SJCRH30 (cell line): ENCODE data around the gene XRCC1. TPM values are rescaled to one million over a fixed set of nuclear protein-coding genes. Genes with fewer than 3 reads are reported as not detected.

Source experiments
- DNase-seq, 2 experiments: peaks; one replicate each; pipeline ENCODE4 v3.0.0-alpha.2; 2015 to 2020
- H3K27ac ChIP-seq: fragments of 250-450 bp; sonication (Bioruptor Pico); 2 replicates; pipeline ENCODE4 v1.5.1; 2020; ENCODE audit warnings: mild to moderate bottlenecking, moderate library complexity
- H3K27me3 ChIP-seq: fragments of 250-450 bp; sonication (Bioruptor Pico); 2 replicates; pipeline ENCODE4 v1.5.1; 2020; ENCODE audit warnings: mild to moderate bottlenecking, moderate library complexity
- H3K36me3 ChIP-seq: fragments of 250-450 bp; sonication (Bioruptor Pico); 2 replicates; pipeline ENCODE4 v1.5.1; 2020; ENCODE audit warnings: mild to moderate bottlenecking, moderate library complexity
- H3K4me1 ChIP-seq: fragments of 250-450 bp; sonication (Bioruptor Pico); 2 replicates; pipeline ENCODE4 v1.5.1; 2020; ENCODE audit warnings: mild to moderate bottlenecking, moderate library complexity
- H3K4me3 ChIP-seq: fragments of 250-450 bp; sonication (Bioruptor Pico); 2 replicates; pipeline ENCODE4 v1.5.1; 2020; ENCODE audit warnings: mild to moderate bottlenecking, moderate library complexity
- H3K9me3 ChIP-seq: fragments of 250-450 bp; sonication (Bioruptor Pico); replicated peaks from 2 replicates; pipeline ENCODE4 v1.5.1; 2020; ENCODE audit warnings: mild to moderate bottlenecking, moderate library complexity
- total RNA-seq: library from RNA; depleted of rRNA; stranded (reverse); fragments of >200 nt; shearing (Covaris generic); gene quantifications from 2 replicates; pipeline ENCODE4 v1.2.3, GENCODE V29; 2014; rRNA removed

XRCC1 gene
- total RNA-seq, result 43.0 and 43.5 TPM in 2 replicates

GRCh38 chr19:43575156-43575950 lies at the start of gene XRCC1, which contains the start of gene PINLYP:
Gene XRCC1, minus strand, starts transcription at chr19:43575527. Its CDS starts 69 bp downstream, at chr19:43575458.
Gene PINLYP, plus strand, starts transcription at chr19:43575801. Its CDS starts 1,391 bp downstream, at chr19:43577192.
- Histone ChIP-seq H3K27ac (peak within 1 kb of the TSS; percentile 51), H3K27me3 (no peaks in the 10 kb centered on the region), H3K9me3 (no peaks in the 10 kb centered on the region), H3K4me3 (peak within 1 kb of the TSS; percentile 65), H3K36me3 (no peaks in the 10 kb centered on the region), H3K4me1 (no peaks in the 10 kb centered on the region)
- peak; percentile 98 to 99 for DNase-seq

GRCh38 chr19:43624933-43625332 lies 49.6 kb upstream of the XRCC1 start:
- no peaks in the 10 kb centered on the region for H3K27me3 ChIP-seq
- no peak for DNase-seq
- no peak overlapping the region for H3K4me3 ChIP-seq
- H3K27ac ChIP-seq, result no peak overlapping the region
- no peaks in the 10 kb centered on the region for H3K9me3 ChIP-seq
- H3K36me3 ChIP-seq, result no peaks in the 10 kb centered on the region
- no peaks in the 10 kb centered on the region for H3K4me1 ChIP-seq

GRCh38 chr19:43623889-43624670 lies 48.8 kb upstream of the XRCC1 start:
- Histone ChIP-seq H3K36me3 (no peaks in the 10 kb centered on the region), H3K4me1 (no peaks in the 10 kb centered on the region), H3K27me3 (no peaks in the 10 kb centered on the region), H3K27ac (no peak overlapping the region), H3K9me3 (no peaks in the 10 kb centered on the region), H3K4me3 (no peak overlapping the region)
- peak in 1 of 2 experiments; percentile 23 for DNase-seq

GRCh38 chr19:43622956-43623355 lies 47.6 kb upstream of the XRCC1 start:
- no peak for DNase-seq
- Histone ChIP-seq H3K4me3 (no peak overlapping the region), H3K9me3 (no peaks in the 10 kb centered on the region), H3K36me3 (no peaks in the 10 kb centered on the region), H3K4me1 (no peaks in the 10 kb centered on the region), H3K27ac (no peak overlapping the region), H3K27me3 (no peaks in the 10 kb centered on the region)

- Histone ChIP-seq H3K27me3 (no peaks in the 10 kb centered on the region), H3K36me3 (no peaks in the 10 kb centered on the region), H3K4me3 (no peak overlapping the region), H3K27ac (no peak overlapping the region), H3K4me1 (no peaks in the 10 kb centered on the region), H3K9me3 (no peaks in the 10 kb centered on the region)
- no peak for DNase-seq
Observed at GRCh38 chr19:43622070-43622469, 46.7 kb upstream of the XRCC1 start.

- Histone ChIP-seq H3K36me3 (no peaks in the 10 kb centered on the region), H3K27me3 (no peaks in the 10 kb centered on the region), H3K4me1 (no peaks in the 10 kb centered on the region), H3K27ac (peak overlapping the region; percentile 89), H3K9me3 (no peaks in the 10 kb centered on the region), H3K4me3 (peak overlapping the region; percentile 69)
- no peak for DNase-seq
Observed at GRCh38 chr19:43620061-43621001, 45.0 kb upstream of the XRCC1 start.

- H3K9me3 ChIP-seq, result no peaks in the 10 kb centered on the region
- peak; percentile 94 to 95 for DNase-seq
- H3K4me3 ChIP-seq, result peak within 1 kb of the TSS; percentile 69
- H3K27me3 ChIP-seq, result no peaks in the 10 kb centered on the region
- H3K36me3 ChIP-seq, result no peaks in the 10 kb centered on the region
- H3K4me1 ChIP-seq, result no peaks in the 10 kb centered on the region
- peak within 1 kb of the TSS; percentile 89 for H3K27ac ChIP-seq
Observed at GRCh38 chr19:43619262-43620060, 44.1 kb upstream of the XRCC1 start, which contains the start of gene ZNF428. Gene ZNF428, minus strand, starts transcription at chr19:43619629. Its CDS starts 5,325 bp downstream, at chr19:43614304.

- Histone ChIP-seq H3K4me3 (peak overlapping the region; percentile 69), H3K9me3 (no peaks in the 10 kb centered on the region), H3K36me3 (no peaks in the 10 kb centered on the region), H3K4me1 (no peaks in the 10 kb centered on the region), H3K27me3 (no peaks in the 10 kb centered on the region), H3K27ac (peak overlapping the region; percentile 89)
- DNase-seq, result peak in 1 of 2 experiments; percentile 91
Observed at GRCh38 chr19:43618921-43619261, 43.6 kb upstream of the XRCC1 start.

- Histone ChIP-seq H3K4me1 (no peaks in the 10 kb centered on the region), H3K36me3 (peaks cover 9% of the 10 kb centered on the region)
Observed at GRCh38 chr19:43616954-43617353, 41.6 kb upstream of the XRCC1 start.

GRCh38 chr19:43616306-43616705 lies 41.0 kb upstream of the XRCC1 start:
- Histone ChIP-seq H3K36me3 (peaks cover 15% of the 10 kb centered on the region), H3K27ac (no peak overlapping the region), H3K4me3 (no peak overlapping the region), H3K9me3 (no peaks in the 10 kb centered on the region), H3K4me1 (no peaks in the 10 kb centered on the region), H3K27me3 (no peaks in the 10 kb centered on the region)
- no peak for DNase-seq

More at GRCh38 chr19:43616954-43617353, 41.6 kb upstream of the XRCC1 start:
- Histone ChIP-seq H3K27me3 (no peaks in the 10 kb centered on the region), H3K9me3 (no peaks in the 10 kb centered on the region), H3K27ac (no peak overlapping the region), H3K4me3 (no peak overlapping the region)
- no peak for DNase-seq

- Histone ChIP-seq H3K27ac (no peak overlapping the region), H3K27me3 (no peaks in the 10 kb centered on the region), H3K36me3 (peaks cover 18% of the 10 kb centered on the region), H3K4me3 (no peak overlapping the region), H3K4me1 (no peaks in the 10 kb centered on the region), H3K9me3 (no peaks in the 10 kb centered on the region)
- no peak for DNase-seq
Observed at GRCh38 chr19:43612374-43612773, 37.0 kb upstream of the XRCC1 start.

GRCh38 chr19:43611788-43612187 lies 36.5 kb upstream of the XRCC1 start, which contains the start of gene SRRM5:
Gene SRRM5, plus strand, starts transcription at chr19:43612088. Its CDS starts 34 bp downstream, at chr19:43612122.
- Histone ChIP-seq H3K4me1 (no peaks in the 10 kb centered on the region), H3K9me3 (no peaks in the 10 kb centered on the region), H3K27ac (no peak within 1 kb of the TSS), H3K4me3 (no peak within 1 kb of the TSS), H3K36me3 (peaks cover 18% of the 10 kb centered on the region), H3K27me3 (no peaks in the 10 kb centered on the region)
- DNase-seq, result no peak

- DNase-seq, result no peak
- no peak overlapping the region for H3K27ac ChIP-seq
- no peaks in the 10 kb centered on the region for H3K4me1 ChIP-seq
- peaks cover 18% of the 10 kb centered on the region for H3K36me3 ChIP-seq
- no peaks in the 10 kb centered on the region for H3K9me3 ChIP-seq
- H3K4me3 ChIP-seq, result no peak overlapping the region
- H3K27me3 ChIP-seq, result no peaks in the 10 kb centered on the region
Observed at GRCh38 chr19:43610493-43610892, 35.2 kb upstream of the XRCC1 start.
